Loucy (cell line): Measurements from ENCODE around the gene MUC20.

Source experiments
- EZH2phosphoT487 ChIP-seq: fragments of 200-600 bp; IDR thresholded peaks from 2 replicates; pipeline ENCODE4 v1.6.1; 2018; ENCODE audit warnings: antibody characterized with exemption, mild to moderate bottlenecking, moderate library complexity, borderline replicate concordance
- TF ChIP-seq, protein P1 (sequence below): fragments of 200-600 bp; sonication (generic); conservative IDR thresholded peaks from 2 replicates; pipeline ENCODE4 v1.5.1; 2014; ENCODE audit warnings: mild to moderate bottlenecking, antibody characterized with exemption, low read length

DNA sequence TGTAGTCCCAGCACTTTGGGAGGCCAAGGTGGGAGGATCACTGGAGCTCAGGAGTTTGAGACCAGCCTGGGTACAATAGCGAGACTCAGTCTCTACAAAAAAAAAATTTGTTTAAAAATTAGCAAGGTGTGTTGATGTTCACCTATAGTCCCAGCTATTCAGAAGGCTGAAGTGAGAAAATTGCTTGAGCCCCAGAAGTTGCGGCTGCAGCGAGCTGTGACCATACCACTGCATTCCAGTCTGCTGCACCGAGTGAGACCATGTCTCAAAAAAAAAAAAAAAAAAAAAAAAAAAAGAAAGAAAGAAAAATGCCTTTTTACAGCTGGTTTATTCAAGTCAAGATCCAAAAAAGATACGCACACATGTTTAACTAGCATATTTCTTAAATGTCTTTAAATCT lies 17.0 kb upstream of the MUC20 start:
- TF ChIP-seq, protein P1, sequence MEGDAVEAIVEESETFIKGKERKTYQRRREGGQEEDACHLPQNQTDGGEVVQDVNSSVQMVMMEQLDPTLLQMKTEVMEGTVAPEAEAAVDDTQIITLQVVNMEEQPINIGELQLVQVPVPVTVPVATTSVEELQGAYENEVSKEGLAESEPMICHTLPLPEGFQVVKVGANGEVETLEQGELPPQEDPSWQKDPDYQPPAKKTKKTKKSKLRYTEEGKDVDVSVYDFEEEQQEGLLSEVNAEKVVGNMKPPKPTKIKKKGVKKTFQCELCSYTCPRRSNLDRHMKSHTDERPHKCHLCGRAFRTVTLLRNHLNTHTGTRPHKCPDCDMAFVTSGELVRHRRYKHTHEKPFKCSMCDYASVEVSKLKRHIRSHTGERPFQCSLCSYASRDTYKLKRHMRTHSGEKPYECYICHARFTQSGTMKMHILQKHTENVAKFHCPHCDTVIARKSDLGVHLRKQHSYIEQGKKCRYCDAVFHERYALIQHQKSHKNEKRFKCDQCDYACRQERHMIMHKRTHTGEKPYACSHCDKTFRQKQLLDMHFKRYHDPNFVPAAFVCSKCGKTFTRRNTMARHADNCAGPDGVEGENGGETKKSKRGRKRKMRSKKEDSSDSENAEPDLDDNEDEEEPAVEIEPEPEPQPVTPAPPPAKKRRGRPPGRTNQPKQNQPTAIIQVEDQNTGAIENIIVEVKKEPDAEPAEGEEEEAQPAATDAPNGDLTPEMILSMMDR: no peak
- no peak for TF ChIP-seq EZH2phosphoT487
